NCI-H2227 treated with DMSO at 0.1 percent for 48 hours (cell line): ENCODE data around the gene CPD.
"Not testable (repeated sequence)": the region's sequence is repeated elsewhere in the genome, so short reads cannot be mapped to it uniquely, and the experiment has no call there.

Experiments
- DNase-seq: peaks from one replicate; lab custom pipeline; 2025; lab: John Stamatoyannopoulos, UW

The CPD gene

GRCh38 chr17:30388321-30389179 lies 9.8 kb downstream of the CPD start:
- no peak for DNase-seq

- no peak for DNase-seq
Observed at GRCh38 chr17:30389756-30390300, 11.1 kb downstream of the CPD start.

- DNase-seq = no peak
Observed at GRCh38 chr17:30391534-30391933, 12.8 kb downstream of the CPD start.

GRCh38 chr17:30393491-30393890 lies 14.8 kb downstream of the CPD start:
- no peak for DNase-seq

GRCh38 chr17:30393911-30394867 lies 15.5 kb downstream of the CPD start:
- peak; percentile 30 for DNase-seq

- DNase-seq = no peak
Observed at GRCh38 chr17:30395398-30396022, 16.8 kb downstream of the CPD start.

- DNase-seq = no peak
Observed at GRCh38 chr17:30396129-30396528, 17.4 kb downstream of the CPD start.

- no peak for DNase-seq
Observed at GRCh38 chr17:30396612-30397011, 17.9 kb downstream of the CPD start.

GRCh38 chr17:30398328-30399041 lies 19.8 kb downstream of the CPD start:
- DNase-seq = no peak

- no peak for DNase-seq
Observed at GRCh38 chr17:30401097-30401496, 22.4 kb downstream of the CPD start.

GRCh38 chr17:30405161-30405560 lies 26.4 kb downstream of the CPD start:
- peak; percentile 44 for DNase-seq

GRCh38 chr17:30410627-30411026 lies 31.9 kb downstream of the CPD start:
- not testable (repeated sequence) for DNase-seq

- not testable (repeated sequence) for DNase-seq
Observed at GRCh38 chr17:30412008-30412496, 33.3 kb downstream of the CPD start.

GRCh38 chr17:30413109-30413508 lies 34.4 kb downstream of the CPD start:
- no peak for DNase-seq

GRCh38 chr17:30414486-30414885 lies 35.8 kb downstream of the CPD start:
- DNase-seq = no peak

GRCh38 chr17:30415491-30415890 lies 36.8 kb downstream of the CPD start:
- DNase-seq = no peak

- not testable (repeated sequence) for DNase-seq
Observed at GRCh38 chr17:30418070-30418469, 39.3 kb downstream of the CPD start.

GRCh38 chr17:30421592-30421991 lies 42.9 kb downstream of the CPD start:
- no peak for DNase-seq

- no peak for DNase-seq
Observed at GRCh38 chr17:30422171-30422570, 43.4 kb downstream of the CPD start.

GRCh38 chr17:30424471-30424870 lies 45.7 kb downstream of the CPD start:
- no peak for DNase-seq

- DNase-seq = no peak
Observed at GRCh38 chr17:30426292-30426691, 47.6 kb downstream of the CPD start.
